ENCODE measurements around the gene AANAT.

DNA sequence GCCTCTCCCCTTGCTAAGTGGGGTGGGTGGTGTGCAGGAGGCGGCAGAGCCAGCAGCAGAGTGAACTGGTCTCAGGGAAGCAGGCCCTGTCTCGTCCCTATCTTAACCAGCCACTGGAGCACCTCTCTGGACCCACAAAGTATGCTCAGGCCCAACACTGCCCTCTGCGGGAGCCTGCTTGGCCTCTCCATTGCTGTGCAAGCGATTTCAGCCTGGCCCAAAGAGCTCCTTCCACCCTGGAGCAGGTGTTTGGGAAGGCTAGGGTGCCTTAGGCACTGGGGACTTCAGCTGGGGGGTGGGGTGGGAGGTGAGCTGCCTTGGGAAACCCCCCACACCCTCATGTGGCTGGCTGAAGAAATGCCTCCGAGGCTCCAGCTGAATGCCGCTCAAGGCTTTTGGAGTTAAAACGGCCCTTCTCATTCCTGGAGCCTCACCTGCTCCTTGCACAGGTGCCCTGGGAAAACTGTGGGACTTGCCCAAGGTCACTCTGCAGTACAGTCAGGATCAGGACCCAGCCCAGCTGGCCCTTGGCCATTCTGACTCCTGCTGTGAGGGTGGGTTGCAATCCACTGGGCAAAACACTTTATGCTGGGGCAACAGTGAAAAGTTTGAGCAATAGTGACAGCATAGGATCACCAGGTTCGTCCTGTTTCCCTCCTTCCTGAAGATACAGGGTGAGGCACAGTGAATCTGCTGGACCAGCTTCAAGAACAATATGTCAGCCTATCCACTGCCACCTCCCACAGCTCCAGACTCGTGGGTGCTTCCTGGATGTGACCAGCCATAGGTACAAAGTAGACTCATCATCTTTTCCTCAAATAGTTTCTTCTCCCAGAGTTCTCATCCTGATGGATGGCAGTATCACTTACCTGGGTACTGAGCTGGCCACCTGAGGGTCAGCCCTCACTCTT lies 8.6 kb upstream of the AANAT start:
- TF ChIP-seq, protein P1, sequence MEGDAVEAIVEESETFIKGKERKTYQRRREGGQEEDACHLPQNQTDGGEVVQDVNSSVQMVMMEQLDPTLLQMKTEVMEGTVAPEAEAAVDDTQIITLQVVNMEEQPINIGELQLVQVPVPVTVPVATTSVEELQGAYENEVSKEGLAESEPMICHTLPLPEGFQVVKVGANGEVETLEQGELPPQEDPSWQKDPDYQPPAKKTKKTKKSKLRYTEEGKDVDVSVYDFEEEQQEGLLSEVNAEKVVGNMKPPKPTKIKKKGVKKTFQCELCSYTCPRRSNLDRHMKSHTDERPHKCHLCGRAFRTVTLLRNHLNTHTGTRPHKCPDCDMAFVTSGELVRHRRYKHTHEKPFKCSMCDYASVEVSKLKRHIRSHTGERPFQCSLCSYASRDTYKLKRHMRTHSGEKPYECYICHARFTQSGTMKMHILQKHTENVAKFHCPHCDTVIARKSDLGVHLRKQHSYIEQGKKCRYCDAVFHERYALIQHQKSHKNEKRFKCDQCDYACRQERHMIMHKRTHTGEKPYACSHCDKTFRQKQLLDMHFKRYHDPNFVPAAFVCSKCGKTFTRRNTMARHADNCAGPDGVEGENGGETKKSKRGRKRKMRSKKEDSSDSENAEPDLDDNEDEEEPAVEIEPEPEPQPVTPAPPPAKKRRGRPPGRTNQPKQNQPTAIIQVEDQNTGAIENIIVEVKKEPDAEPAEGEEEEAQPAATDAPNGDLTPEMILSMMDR (IDR thresholded peaks at IDR 0.05; ENCODE audit: low read depth, low read length, missing input control): no peak
- no peak for TF ChIP-seq GABPA (IDR thresholded peaks at IDR 0.05 in 1 of 2, conservative IDR thresholded peaks at IDR 0.05 in 1 of 2)
- TF ChIP-seq, protein P2, sequence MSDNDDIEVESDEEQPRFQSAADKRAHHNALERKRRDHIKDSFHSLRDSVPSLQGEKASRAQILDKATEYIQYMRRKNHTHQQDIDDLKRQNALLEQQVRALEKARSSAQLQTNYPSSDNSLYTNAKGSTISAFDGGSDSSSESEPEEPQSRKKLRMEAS (IDR thresholded peaks at IDR 0.05): no peak

All from liver (tissue), 3 donors.